Tibial artery (tissue), 4 donors: ENCODE results near the gene MYEF2.

ENCODE experiments used
- DNase-seq, 2 donors: peaks; one replicate each; pipeline ENCODE4 v3.0.0-alpha.2; 2019
- H3K27ac ChIP-seq, 2 donors: fragments of 200-600 bp; sonication (generic) in 1 of 2; 1 replicate in 1 of 2; 2 replicates in 1 of 2; pipeline ENCODE4 v1.5.1; 2018 to 2019; ENCODE audit warnings: mild to moderate bottlenecking in 1 of 2
- H3K27me3 ChIP-seq, 2 donors: fragments of 200-600 bp; sonication (generic) in 1 of 2; one replicate each; pipeline versions ENCODE4 v1.5.1 to v1.6.0; 2016 to 2019
- H3K36me3 ChIP-seq, 3 donors: fragments of 200-600 bp; sonication (generic) in 2 of 3; one replicate each; pipeline ENCODE4 v1.5.1; 2016 to 2019; ENCODE audit warnings: mild to moderate bottlenecking in 2 of 3
- H3K4me1 ChIP-seq, 4 donors: fragments of 200-600 bp; sonication (generic) in 2 of 4; 1 replicate in 3 of 4; 2 replicates in 1 of 4; pipeline ENCODE4 v1.5.1; 2016 to 2019
- H3K4me3 ChIP-seq, 2 donors: fragments of 200-600 bp; sonication (generic) in 1 of 2; 1 replicate in 1 of 2; 2 replicates in 1 of 2; pipeline ENCODE4 v1.5.1; 2018 to 2019; ENCODE audit warnings: mild to moderate bottlenecking in 2 of 2
- H3K9me3 ChIP-seq, 3 donors: fragments of 200-600 bp; sonication (generic) in 1 of 3; one replicate each; pipeline ENCODE4 v1.5.1; 2016 to 2019
- intact Hi-C: fragments of 100-400 bp; cut with DNase I; formaldehyde crosslinking; loops from one replicate; pipeline ENCODE4 v1.15.0; 2023; ENCODE audit warnings: low total_unique reads
- TF ChIP-seq, protein P1 (sequence below), 2 experiments: fragments of 200-600 bp in 1 of 2; fragments of 450-650 bp in 1 of 2; IDR thresholded peaks; one replicate each; pipeline ENCODE4 v1.5.1; 2017 to 2019; ENCODE audit warnings: antibody characterized with exemption in 2 of 2, mild to moderate bottlenecking in 1 of 2, moderate library complexity in 1 of 2

MYEF2 gene

DNA sequence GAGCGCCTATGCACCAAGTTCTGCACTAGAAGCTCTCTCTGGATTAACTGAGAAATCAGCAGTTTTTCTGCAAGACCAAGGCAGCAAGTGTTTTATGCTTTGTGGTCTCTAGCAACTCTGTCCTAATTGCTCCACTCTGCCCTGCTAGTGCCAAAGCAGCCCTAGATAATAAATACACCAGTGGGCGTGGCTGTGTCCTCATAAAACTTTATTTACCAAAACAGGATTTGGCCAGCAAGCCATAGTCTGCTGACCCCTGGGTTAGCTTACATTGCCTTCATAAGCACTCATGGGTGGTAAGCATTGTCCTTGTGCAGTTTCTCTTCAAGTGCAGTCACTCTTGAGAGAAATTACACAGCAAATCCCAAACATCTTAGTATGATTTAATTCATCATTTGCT is 88.0 kb downstream of the MYEF2 start:
- DNase-seq, result no peak
- Histone ChIP-seq H3K4me3 (no peak overlapping the region), H3K27me3 (no peaks in the 10 kb centered on the region), H3K9me3 (no peaks in the 10 kb centered on the region), H3K27ac (no peak overlapping the region), H3K36me3 (no peaks in the 10 kb centered on the region), H3K4me1 (no peaks in the 10 kb centered on the region)
- TF ChIP-seq, protein P1, sequence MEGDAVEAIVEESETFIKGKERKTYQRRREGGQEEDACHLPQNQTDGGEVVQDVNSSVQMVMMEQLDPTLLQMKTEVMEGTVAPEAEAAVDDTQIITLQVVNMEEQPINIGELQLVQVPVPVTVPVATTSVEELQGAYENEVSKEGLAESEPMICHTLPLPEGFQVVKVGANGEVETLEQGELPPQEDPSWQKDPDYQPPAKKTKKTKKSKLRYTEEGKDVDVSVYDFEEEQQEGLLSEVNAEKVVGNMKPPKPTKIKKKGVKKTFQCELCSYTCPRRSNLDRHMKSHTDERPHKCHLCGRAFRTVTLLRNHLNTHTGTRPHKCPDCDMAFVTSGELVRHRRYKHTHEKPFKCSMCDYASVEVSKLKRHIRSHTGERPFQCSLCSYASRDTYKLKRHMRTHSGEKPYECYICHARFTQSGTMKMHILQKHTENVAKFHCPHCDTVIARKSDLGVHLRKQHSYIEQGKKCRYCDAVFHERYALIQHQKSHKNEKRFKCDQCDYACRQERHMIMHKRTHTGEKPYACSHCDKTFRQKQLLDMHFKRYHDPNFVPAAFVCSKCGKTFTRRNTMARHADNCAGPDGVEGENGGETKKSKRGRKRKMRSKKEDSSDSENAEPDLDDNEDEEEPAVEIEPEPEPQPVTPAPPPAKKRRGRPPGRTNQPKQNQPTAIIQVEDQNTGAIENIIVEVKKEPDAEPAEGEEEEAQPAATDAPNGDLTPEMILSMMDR (IDR thresholded peaks at IDR 0.05), result no peak
- intact Hi-C loops, result no loop called here

DNA sequence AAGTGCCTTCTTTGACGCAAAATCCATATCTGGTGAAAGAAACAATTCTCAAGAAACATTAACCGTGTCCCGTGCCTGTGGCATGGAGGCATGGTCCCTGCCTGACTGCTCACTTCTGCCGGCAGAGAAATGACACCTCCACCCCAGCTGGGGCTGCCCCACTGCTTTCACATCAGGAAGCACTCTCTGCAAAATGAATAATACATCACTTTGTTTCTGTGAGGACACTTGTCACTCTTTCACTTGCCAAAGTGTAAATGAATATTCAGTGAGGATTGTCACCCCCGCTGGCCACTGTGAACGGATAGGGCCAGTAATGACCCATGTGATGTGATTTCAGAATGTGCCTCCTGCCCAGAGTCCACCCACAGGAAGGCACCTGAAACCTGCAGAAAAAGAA is 88.4 kb downstream of the MYEF2 start:
- no peaks in the 10 kb centered on the region for H3K27me3 ChIP-seq
- no peak for DNase-seq
- TF ChIP-seq, protein P1 (IDR thresholded peaks at IDR 0.05), result no peak
- intact Hi-C loops, result no loop called here
- no peak overlapping the region for H3K4me3 ChIP-seq
- H3K36me3 ChIP-seq, result no peaks in the 10 kb centered on the region
- H3K27ac ChIP-seq, result no peak overlapping the region
- H3K9me3 ChIP-seq, result no peaks in the 10 kb centered on the region
- no peaks in the 10 kb centered on the region for H3K4me1 ChIP-seq

DNA sequence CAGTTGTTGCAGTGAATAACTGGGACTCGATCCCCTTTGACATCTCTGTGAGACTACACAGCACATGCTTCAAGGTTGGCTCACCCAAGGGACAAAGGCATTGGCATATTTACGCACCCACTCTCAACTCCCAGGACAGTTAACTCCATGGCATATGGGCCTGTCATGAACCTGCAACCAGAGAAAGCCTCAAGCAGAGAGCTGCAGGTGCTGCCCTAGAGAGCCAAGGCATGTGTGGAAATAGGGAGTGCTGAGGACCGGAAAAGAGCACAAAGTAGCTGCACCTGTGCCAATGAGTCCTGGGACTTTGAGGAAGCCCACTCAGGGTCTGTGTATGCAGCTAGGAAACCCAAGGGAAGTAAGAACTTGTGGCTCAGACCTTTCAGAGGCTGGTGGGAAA is 90.3 kb downstream of the MYEF2 start:
- no peak overlapping the region for H3K27ac ChIP-seq
- H3K9me3 ChIP-seq, result no peaks in the 10 kb centered on the region
- no peaks in the 10 kb centered on the region for H3K4me1 ChIP-seq
- TF ChIP-seq, protein P1 (IDR thresholded peaks at IDR 0.05), result no peak
- no peaks in the 10 kb centered on the region for H3K36me3 ChIP-seq
- no peak for DNase-seq
- intact Hi-C loops, result no loop called here
- H3K27me3 ChIP-seq, result no peaks in the 10 kb centered on the region
- no peak overlapping the region for H3K4me3 ChIP-seq

GRCh38 chr15:48086576-48086975 is 91.5 kb downstream of the MYEF2 start:
- intact Hi-C loops, result no loop called here
- no peak for DNase-seq
- H3K4me3 ChIP-seq, result no peak overlapping the region
- H3K36me3 ChIP-seq, result no peaks in the 10 kb centered on the region
- H3K4me1 ChIP-seq, result no peaks in the 10 kb centered on the region
- H3K27ac ChIP-seq, result no peak overlapping the region
- TF ChIP-seq, protein P1 (IDR thresholded peaks at IDR 0.05), result no peak
- no peaks in the 10 kb centered on the region for H3K9me3 ChIP-seq
- no peaks in the 10 kb centered on the region for H3K27me3 ChIP-seq

DNA sequence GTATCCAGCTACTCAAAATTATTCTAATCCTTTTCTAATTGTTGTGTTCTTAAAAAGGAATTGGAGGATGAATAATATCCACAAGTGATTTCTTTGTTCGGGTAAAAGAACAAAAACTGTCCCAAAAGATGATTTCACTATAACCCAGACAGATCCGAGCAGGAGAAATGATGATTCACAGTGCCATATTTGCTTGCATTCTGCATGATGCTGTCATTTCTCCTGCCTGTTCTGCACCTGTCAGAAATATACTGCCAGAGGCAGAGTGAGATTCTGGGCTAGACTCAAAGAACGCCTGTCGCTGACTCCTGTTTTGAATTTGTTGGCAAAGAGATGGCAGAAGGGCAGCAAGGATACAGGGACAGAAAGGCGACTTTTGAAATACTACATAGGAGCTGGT is 92.0 kb downstream of the MYEF2 start:
- DNase-seq, result no peak
- H3K4me1 ChIP-seq, result no peaks in the 10 kb centered on the region
- TF ChIP-seq, protein P1 (IDR thresholded peaks at IDR 0.05), result no peak
- H3K36me3 ChIP-seq, result no peaks in the 10 kb centered on the region
- no peak overlapping the region for H3K27ac ChIP-seq
- H3K9me3 ChIP-seq, result no peaks in the 10 kb centered on the region
- intact Hi-C loops, result no loop called here
- no peaks in the 10 kb centered on the region for H3K27me3 ChIP-seq
- no peak overlapping the region for H3K4me3 ChIP-seq

DNA sequence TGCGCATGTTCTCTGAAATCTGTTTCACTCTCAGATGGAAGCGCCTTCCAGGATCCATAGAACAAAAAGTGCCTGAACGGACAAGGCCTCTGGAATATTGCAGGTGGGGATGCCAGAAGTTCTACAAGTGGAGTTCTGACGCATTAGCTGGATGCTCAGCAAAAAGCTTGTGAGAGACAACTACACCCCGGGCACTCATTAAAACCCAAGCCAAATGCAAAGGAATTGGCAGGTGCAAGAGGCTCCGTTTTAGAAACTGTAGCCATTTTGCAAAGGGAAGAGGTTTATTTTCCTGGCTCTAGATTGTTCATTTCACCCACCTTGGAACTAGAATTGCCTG is 92.5 kb downstream of the MYEF2 start:
- no peak overlapping the region for H3K27ac ChIP-seq
- intact Hi-C loops, result no loop called here
- no peaks in the 10 kb centered on the region for H3K27me3 ChIP-seq
- H3K4me3 ChIP-seq, result no peak overlapping the region
- TF ChIP-seq, protein P1 (IDR thresholded peaks at IDR 0.05), result no peak
- no peaks in the 10 kb centered on the region for H3K9me3 ChIP-seq
- no peaks in the 10 kb centered on the region for H3K36me3 ChIP-seq
- no peaks in the 10 kb centered on the region for H3K4me1 ChIP-seq
- DNase-seq, result no peak
